HCT116 (cell line): ENCODE results near the gene TNFAIP3. TPM values are rescaled to one million over a fixed set of nuclear protein-coding genes. Genes with fewer than 3 reads are reported as not detected.

Source experiments
- ATAC-seq: fragments of 200-7000 bp; cut with Tn5 transposase; 2 replicates; pipeline ENCODE4 v1.9.1; 2020; ENCODE audit warnings: mild to moderate bottlenecking, moderate library complexity
- BruUV-seq: library from RNA; stranded (reverse); fragments of 400-500 nt; replicated peaks from 2 replicates; lab custom pipeline; 2021; lab: Mats Ljungman, UMichigan
- CTCF ChIA-PET: fragments of 300-600 bp; sonication (Branson Sonifier 250); formaldehyde crosslinking; loops from one replicate; lab custom pipeline; 2021; ENCODE audit warnings: antibody characterized with exemption; lab: Charles Lee
- POLR2A ChIA-PET: fragments of 300-600, 350-600 bp; sonication (Branson Sonifier 250); formaldehyde crosslinking; loops from one replicate; lab custom pipeline; 2021; ENCODE audit warnings: antibody characterized with exemption; lab: Charles Lee
- RAD21 ChIA-PET, 2 experiments: fragments of 300-600 bp; sonication (Branson Sonifier 250); formaldehyde crosslinking; loops; one replicate each; lab custom pipeline; 2023; ENCODE audit warnings: low total read pairs in 2 of 2; ENCODE audit not compliant: uncharacterized antibody in 2 of 2, unreplicated experiment in 2 of 2, low non-redundant PET in 1 of 2; lab: Charles Lee
- DNase-seq: peaks from one replicate; pipeline ENCODE4 v3.0.0-alpha.2; 2010; ENCODE audit warnings: low read depth, low spot score
- H2AFZ ChIP-seq: fragments of 200-600 bp; shearing (Covaris generic), sonication (generic); 2 replicates; pipeline ENCODE4 v1.6.1; 2017; ENCODE audit warnings: low read depth, mixed run types, mixed read lengths, antibody characterized with exemption, low read length; ENCODE audit not compliant: poor library complexity, severe bottlenecking
- H3K27ac ChIP-seq: 2 replicates; pipeline ENCODE4 v1.5.1; 2012; ENCODE audit warnings: low read depth, low read length
- H3K27me3 ChIP-seq: fragments of 200-600 bp; sonication (generic); 2 replicates; pipeline ENCODE4 v1.6.1; 2016; ENCODE audit warnings: mixed run types, low read length, mixed read lengths; ENCODE audit not compliant: insufficient read depth
- H3K36me3 ChIP-seq, 2 experiments: fragments of 200-500 bp in 1 of 2; fragments of 200-600 bp in 1 of 2; sonication (Bioruptor generic) in 1 of 2; sonication (generic) in 1 of 2; 2 replicates each; pipeline versions ENCODE4 v1.5.1 to v1.6.1; 2014 to 2016; ENCODE audit warnings: low read length in 2 of 2, inconsistent platforms in 1 of 2, mixed read lengths in 1 of 2, mixed run types in 1 of 2; ENCODE audit not compliant: insufficient read depth in 2 of 2, control insufficient read depth in 1 of 2
- H3K4me1 ChIP-seq, 2 experiments: fragments of 200-600 bp in 1 of 2; sonication (generic) in 1 of 2; 2 replicates each; pipeline versions ENCODE4 v1.5.1 to v1.6.1; 2012 to 2017; ENCODE audit warnings: low read length in 2 of 2, inconsistent platforms in 1 of 2, mild to moderate bottlenecking in 1 of 2, mixed read lengths in 1 of 2, mixed run types in 1 of 2, moderate library complexity in 1 of 2; ENCODE audit not compliant: insufficient read depth in 2 of 2, control insufficient read depth in 1 of 2
- H3K4me2 ChIP-seq: fragments of 200-600 bp; sonication (generic); 2 replicates; pipeline ENCODE4 v1.6.1; 2017; ENCODE audit warnings: mixed run types, low read length, mixed read lengths
- H3K4me3 ChIP-seq, 2 experiments: fragments of 200-600 bp in 1 of 2; sonication (generic) in 1 of 2; replicated peaks in 1 of 2; 2 replicates each; pipeline ENCODE4 v1.5.1; 2011 to 2016; ENCODE audit warnings: low read length in 2 of 2, control low read depth in 1 of 2, low read depth in 1 of 2, mild to moderate bottlenecking in 1 of 2, mixed read lengths in 1 of 2, mixed run types in 1 of 2
- H3K79me2 ChIP-seq: fragments of 200-600 bp; sonication (generic); 2 replicates; pipeline ENCODE4 v1.6.1; 2017; ENCODE audit warnings: mild to moderate bottlenecking, mixed run types, low read length, moderate library complexity, mixed read lengths; ENCODE audit not compliant: insufficient read depth
- H3K9ac ChIP-seq: fragments of 200-600 bp; sonication (generic); 2 replicates; pipeline ENCODE4 v1.6.1; 2016; ENCODE audit warnings: low read length, mixed read lengths
- H3K9me2 ChIP-seq: fragments of 200-600 bp; sonication (generic), shearing (Covaris generic); 2 replicates; pipeline ENCODE4 v1.6.1; 2017; ENCODE audit warnings: mixed run types, mild to moderate bottlenecking, moderate library complexity; ENCODE audit not compliant: insufficient read depth
- H3K9me3 ChIP-seq, 2 experiments: fragments of 200-500 bp in 1 of 2; fragments of 200-600 bp in 1 of 2; sonication (Bioruptor generic) in 1 of 2; sonication (generic) in 1 of 2; 2 replicates each; pipeline ENCODE4 v1.6.1; 2014 to 2017; ENCODE audit warnings: low read length in 2 of 2, mixed read lengths in 2 of 2, inconsistent platforms in 1 of 2, low read depth in 1 of 2, mild to moderate bottlenecking in 1 of 2, mixed run types in 1 of 2, moderate library complexity in 1 of 2; ENCODE audit not compliant: control insufficient read depth in 1 of 2, insufficient read depth in 1 of 2
- H4K20me1 ChIP-seq: fragments of 200-600 bp; sonication (generic), shearing (Covaris generic); 2 replicates; pipeline ENCODE4 v1.6.1; 2017; ENCODE audit warnings: mixed run types, mild to moderate bottlenecking, moderate library complexity; ENCODE audit not compliant: insufficient read depth
- ATF3 ChIP-seq: IDR thresholded peaks from 2 replicates; pipeline ENCODE4 v1.6.1; 2012
- CBX3 ChIP-seq: IDR thresholded peaks from 2 replicates; pipeline ENCODE4 v1.6.1; 2012; ENCODE audit warnings: low read depth
- CEBPB ChIP-seq: IDR thresholded peaks from 2 replicates; pipeline ENCODE4 v1.6.1; 2012; ENCODE audit warnings: low read depth
- CTCF ChIP-seq, 3 experiments: fragments of 200-600 bp in 1 of 3; sonication (generic) in 1 of 3; IDR thresholded peaks in 2 of 3; conservative IDR thresholded peaks in 1 of 3; 2 replicates each; pipeline ENCODE4 v1.5.1; 2012 to 2017; ENCODE audit warnings: low read depth in 2 of 3, low read length in 2 of 3, antibody characterized with exemption in 1 of 3, borderline replicate concordance in 1 of 3, control low read depth in 1 of 3, mild to moderate bottlenecking in 1 of 3, mixed read lengths in 1 of 3, mixed run types in 1 of 3, moderate library complexity in 1 of 3; ENCODE audit not compliant: insufficient read depth in 1 of 3
- ELF1 ChIP-seq: IDR thresholded peaks from 2 replicates; pipeline ENCODE4 v1.6.1; 2012; ENCODE audit warnings: low read depth, borderline replicate concordance
- EZH2phosphoT487 ChIP-seq: fragments of 200-600 bp; IDR thresholded peaks from 2 replicates; pipeline ENCODE4 v1.6.1; 2018; ENCODE audit warnings: antibody characterized with exemption, borderline replicate concordance
- FOSL1 ChIP-seq: IDR thresholded peaks from 2 replicates; pipeline ENCODE4 v1.6.1; 2012; ENCODE audit warnings: low read depth
- JUND ChIP-seq: IDR thresholded peaks from 2 replicates; pipeline ENCODE4 v1.6.1; 2012
- MAX ChIP-seq: IDR thresholded peaks from 2 replicates; pipeline ENCODE4 v1.6.1; 2012
- POLR2A ChIP-seq: IDR thresholded peaks from 2 replicates; pipeline ENCODE4 v1.7.0; 2011; ENCODE audit warnings: borderline replicate concordance; ENCODE audit not compliant: insufficient read depth, insufficient read length; ENCODE audit errors: extremely low read depth
- RAD21 ChIP-seq: IDR thresholded peaks from 2 replicates; pipeline ENCODE4 v1.6.1; 2012; ENCODE audit warnings: low read depth, mild to moderate bottlenecking
- REST ChIP-seq: IDR thresholded peaks from 2 replicates; pipeline ENCODE4 v1.6.1; 2012; ENCODE audit warnings: low read depth
- SP1 ChIP-seq: IDR thresholded peaks from 2 replicates; pipeline ENCODE4 v1.6.1; 2012; ENCODE audit warnings: low read depth
- SRF ChIP-seq: IDR thresholded peaks from 2 replicates; pipeline ENCODE4 v1.6.1; 2012; ENCODE audit warnings: low read depth
- ZFX ChIP-seq: fragments of 450-650 bp; IDR thresholded peaks from 2 replicates; pipeline ENCODE4 v1.6.1; 2017
- ZNF274 ChIP-seq: fragments of 200-500 bp; sonication (Bioruptor generic); IDR thresholded peaks from 2 replicates; pipeline ENCODE4 v1.6.1; 2014; ENCODE audit warnings: mild to moderate bottlenecking, low read depth, low read length, inconsistent platforms
- intact Hi-C: fragments of 100-400 bp; cut with micrococcal nuclease; formaldehyde crosslinking; loops from 2 replicates; pipeline ENCODE4 v1.10.0; 2022
- total RNA-seq: library from RNA; stranded (reverse); gene quantifications from one replicate; pipeline ENCODE4 v1.2.1, GENCODE V29; 2021; ENCODE audit not compliant: unreplicated experiment

TNFAIP3 gene
- total RNA-seq, 1 experiment from 2014 or later: 4.4 TPM

- H3K9me3 ChIP-seq: no peaks in the 10 kb centered on the region
- H3K79me2 ChIP-seq: no peaks in the 10 kb centered on the region
- TF ChIP-seq ATF3: no peak
- TF ChIP-seq POLR2A: no peak
- no peak for TF ChIP-seq CTCF (IDR thresholded peaks at IDR 0.05 in 2 of 3, conservative IDR thresholded peaks at IDR 0.05 in 1 of 3; ENCODE audit: borderline replicate concordance in 1 of 3, insufficient read depth in 1 of 3, low read depth in 2 of 3, low read length in 2 of 3)
- no peak for TF ChIP-seq FOSL1
- no peak for TF ChIP-seq CBX3
- TF ChIP-seq ZNF274: no peak
- no peak for TF ChIP-seq ZFX
- TF ChIP-seq EZH2phosphoT487: no peak
- no peak for TF ChIP-seq RAD21
- no peak for TF ChIP-seq JUND
- TF ChIP-seq MAX: no peak
- TF ChIP-seq CEBPB: no peak
- TF ChIP-seq REST: no peak
- TF ChIP-seq ELF1: no peak
- no peak for TF ChIP-seq SRF
- TF ChIP-seq SP1: no peak
- no peak overlapping the region for H2AFZ ChIP-seq
- H3K4me3 ChIP-seq: no peak overlapping the region
- CTCF ChIA-PET: interaction anchor here (1.7 kb wide), 1 partner anchor 71 kb away, joined by 6 read pairs; no protein-coding TSS in a partner anchor
- H3K9ac ChIP-seq: no peak overlapping the region
- no peaks in the 10 kb centered on the region for H3K27me3 ChIP-seq
- intact Hi-C loops: no loop called here
- RAD21 ChIA-PET: no interaction called here
- no peak for ATAC-seq
- H3K9me2 ChIP-seq: no peaks in the 10 kb centered on the region
- no TSS peak for BruUV-seq
- no peak for DNase-seq
- H3K4me1 ChIP-seq: peaks cover 10 to 17% of the 10 kb centered on the region in 2 experiments; a peak in 3 of 4 replicates
- POLR2A ChIA-PET: no interaction called here
- no peak overlapping the region for H3K4me2 ChIP-seq
- H3K36me3 ChIP-seq: no peaks in the 10 kb centered on the region
- no peak overlapping the region for H3K27ac ChIP-seq
- H4K20me1 ChIP-seq: no peaks in the 10 kb centered on the region
Measured at GRCh38 chr6:137870744-137871247, 3.7 kb downstream of the TNFAIP3 start.
